NCI-H2171 (cell line): ENCODE results near the gene CD55.

Source experiments
- DNase-seq: peaks from one replicate; lab custom pipeline; 2025; lab: John Stamatoyannopoulos, UW

The CD55 gene

GRCh38 chr1:207330011-207330710 is 8.7 kb downstream of the CD55 start:
- no peak for DNase-seq

DNA sequence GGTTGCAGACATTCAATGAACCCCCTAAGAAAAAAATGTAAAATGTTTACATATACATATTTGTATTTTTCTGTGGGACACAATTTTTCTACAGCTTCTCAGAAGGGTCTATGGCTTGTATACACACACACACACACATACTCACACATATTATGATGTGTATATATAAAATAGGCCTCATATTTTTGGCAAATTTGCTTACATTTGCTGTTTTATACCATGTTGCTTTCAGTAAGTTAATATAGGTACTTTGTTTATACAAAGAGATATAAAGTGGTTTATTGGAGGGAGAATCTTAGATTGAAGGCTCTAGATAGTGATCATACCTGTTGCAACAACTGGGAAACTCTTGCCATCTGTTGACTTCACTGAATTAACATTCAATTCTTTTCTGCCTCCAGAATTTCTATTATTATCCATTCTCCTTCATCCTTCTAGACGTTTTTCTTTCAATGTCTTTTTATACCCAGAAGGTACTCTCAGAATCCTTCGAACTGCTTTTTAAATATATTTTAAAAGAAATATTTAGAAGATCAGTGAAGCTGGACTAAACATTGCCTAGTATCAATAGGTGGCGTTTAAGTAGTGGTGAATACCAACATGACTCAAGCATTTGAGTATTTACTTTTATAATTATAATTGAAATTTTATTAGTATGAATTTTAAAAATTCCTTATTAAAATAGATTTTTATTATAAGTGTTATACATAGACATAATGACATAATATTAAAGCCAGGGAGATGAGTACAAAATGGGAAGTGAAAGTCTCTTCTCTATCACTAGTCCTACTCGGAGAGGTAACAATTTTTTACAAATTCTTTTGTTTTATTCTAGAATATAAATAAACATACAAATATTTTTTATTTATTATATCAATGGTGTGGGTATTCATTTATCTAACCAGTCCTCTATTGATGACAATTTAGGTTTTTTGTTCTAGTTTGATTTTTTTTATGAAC is 10.2 kb downstream of the CD55 start:
- no peak for DNase-seq

DNA sequence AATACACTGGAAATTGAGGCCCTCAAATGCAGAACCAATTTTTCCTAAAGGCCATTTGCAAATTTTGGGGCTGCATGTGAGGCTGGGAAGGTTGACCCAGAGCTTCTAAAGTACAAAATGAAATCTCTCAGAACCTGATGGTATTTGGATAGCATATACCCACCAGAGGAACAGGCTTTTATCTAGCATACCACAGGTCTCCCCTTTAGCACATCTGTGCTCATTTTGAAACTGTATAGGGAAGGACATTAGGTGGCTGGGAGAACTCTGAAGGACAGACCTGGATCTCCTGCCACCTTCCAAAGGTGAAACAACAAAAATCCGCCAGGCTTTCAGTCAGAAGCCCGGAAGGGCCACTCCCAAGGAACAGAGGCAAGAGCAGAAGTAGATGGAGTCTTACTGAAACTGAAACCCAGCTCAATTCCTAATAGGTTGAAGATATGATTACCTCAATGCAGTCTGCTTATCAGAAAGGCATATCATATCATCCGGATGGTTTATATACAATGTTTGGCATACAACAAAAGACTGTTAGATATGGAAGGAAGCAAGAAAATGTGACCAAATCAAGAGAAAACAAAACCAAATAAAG is 11.6 kb downstream of the CD55 start:
- no peak for DNase-seq

DNA sequence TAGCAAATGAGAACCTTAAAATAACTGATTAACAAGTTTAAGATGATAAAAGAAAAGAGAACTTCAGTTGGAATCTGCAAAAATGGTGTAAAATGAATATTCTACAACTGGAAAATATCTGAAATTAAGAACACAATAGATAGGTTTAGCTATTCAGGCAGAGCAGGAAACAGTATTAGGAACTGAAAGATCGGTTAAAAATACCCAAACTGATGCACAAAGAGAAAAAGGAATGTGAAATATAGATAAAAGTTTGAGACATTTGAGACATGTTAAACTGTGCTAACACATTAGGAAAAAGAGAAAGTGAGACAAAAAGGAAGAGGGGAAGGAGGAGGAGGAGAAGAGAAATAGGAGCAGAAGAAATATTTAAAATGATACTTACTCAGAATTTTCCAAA is 12.1 kb downstream of the CD55 start:
- DNase-seq: no peak

GRCh38 chr1:207334337-207334736 is 12.9 kb downstream of the CD55 start:
- DNase-seq: no peak

- DNase-seq: no peak
Measured at GRCh38 chr1:207335138-207335537, 13.7 kb downstream of the CD55 start.

- no peak for DNase-seq
Measured at GRCh38 chr1:207335695-207336363, 14.4 kb downstream of the CD55 start.

- DNase-seq: no peak
Measured at GRCh38 chr1:207336559-207337467, 15.3 kb downstream of the CD55 start.

DNA sequence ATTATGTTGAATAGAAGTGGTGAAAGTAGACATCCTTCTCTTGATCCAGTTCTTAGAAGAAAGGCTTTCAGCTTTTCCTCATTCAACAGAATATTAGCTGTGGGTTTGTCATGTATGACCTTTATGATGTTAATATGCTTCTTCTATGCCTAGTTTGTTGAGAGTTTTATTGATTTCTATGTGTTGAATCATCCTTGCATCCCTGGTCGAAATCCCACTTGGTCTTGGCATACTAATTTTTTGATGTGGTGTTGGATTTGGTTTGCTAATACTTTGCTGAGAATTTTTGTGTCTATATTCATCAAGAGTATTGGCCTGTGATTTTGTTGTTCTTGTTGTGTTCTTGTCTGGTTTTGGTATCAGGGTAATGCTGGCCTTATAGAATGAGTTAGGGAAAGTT is 20.9 kb downstream of the CD55 start:
- DNase-seq: no peak

DNA sequence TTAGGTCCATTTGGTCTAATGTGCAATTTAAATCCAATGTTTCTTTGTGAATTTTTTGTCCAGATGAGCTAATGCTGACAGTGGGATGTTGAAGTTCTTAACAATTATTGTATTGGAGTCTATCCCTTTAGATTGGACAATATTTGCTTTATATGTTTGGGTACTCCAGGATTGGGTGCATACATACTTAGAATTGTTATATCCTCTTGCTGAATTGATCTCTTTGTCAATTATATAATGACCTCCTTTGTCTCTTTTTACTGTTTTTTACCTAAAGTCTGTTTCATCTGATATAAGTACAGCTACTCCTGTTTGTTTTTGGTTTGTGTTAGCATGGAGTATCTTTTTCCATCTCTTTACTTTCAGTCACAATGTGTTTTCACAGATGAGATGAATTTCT is 22.2 kb downstream of the CD55 start:
- no peak for DNase-seq

DNA sequence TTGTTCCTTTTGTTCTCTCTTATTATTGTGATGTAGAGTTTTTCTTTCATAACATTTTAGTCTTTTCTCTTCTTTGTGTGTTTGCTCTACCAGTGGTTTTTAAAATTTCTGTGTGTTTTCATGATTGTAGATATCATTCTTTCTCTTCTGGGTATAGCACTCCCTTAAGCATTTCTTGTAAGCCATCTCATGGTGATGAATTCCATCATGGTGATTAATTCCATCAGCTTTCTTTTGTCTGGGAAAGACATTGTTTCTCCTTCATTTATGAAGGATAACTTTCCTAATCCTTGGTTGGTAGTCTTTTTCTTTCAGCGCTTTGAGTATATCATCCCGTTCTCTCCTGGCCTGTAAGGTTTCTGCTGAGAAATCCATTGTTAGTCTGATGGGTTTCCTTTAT is 22.7 kb downstream of the CD55 start:
- DNase-seq: no peak

GRCh38 chr1:207345644-207346477 is 24.4 kb downstream of the CD55 start:
- DNase-seq: no peak

DNA sequence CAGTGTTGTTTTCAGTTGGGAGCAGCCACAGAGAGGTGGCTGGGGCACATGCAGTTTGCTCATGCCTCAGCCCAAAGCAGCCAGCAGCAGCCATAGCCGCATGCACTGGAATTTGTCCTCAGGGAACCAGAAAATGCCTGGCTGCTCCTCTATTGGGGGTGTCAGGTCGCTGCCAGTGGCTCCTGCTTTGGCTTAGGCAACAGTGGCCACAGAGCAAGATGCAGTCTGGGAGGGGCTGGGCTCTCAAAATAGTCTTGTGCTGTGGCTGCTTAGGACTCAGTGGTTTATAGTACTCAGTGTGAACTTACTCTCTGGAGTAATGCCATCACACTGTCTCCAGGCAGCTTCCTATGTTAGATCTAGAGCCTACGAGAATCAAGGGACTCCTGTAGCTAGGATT is 25.0 kb downstream of the CD55 start:
- no peak for DNase-seq

DNA sequence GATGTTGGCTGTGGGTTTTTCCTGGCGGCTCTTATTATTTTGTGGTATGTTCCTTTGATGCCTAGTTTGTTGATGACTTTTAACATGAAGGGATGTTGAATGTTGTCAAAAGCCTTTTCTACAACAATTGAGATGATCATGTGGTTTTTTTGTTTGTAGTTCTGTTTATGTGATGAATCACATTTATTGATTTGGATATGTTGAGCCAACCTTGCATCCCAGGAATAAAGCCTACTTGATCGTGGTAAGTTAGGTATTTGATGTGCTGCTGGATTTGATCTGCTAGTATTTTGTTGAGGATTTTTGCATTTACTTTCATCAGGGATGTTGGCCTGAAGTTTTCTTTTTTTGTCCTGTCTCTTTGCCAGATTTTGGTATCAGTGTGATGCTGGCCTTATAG is 28.5 kb downstream of the CD55 start:
- no peak for DNase-seq

DNA sequence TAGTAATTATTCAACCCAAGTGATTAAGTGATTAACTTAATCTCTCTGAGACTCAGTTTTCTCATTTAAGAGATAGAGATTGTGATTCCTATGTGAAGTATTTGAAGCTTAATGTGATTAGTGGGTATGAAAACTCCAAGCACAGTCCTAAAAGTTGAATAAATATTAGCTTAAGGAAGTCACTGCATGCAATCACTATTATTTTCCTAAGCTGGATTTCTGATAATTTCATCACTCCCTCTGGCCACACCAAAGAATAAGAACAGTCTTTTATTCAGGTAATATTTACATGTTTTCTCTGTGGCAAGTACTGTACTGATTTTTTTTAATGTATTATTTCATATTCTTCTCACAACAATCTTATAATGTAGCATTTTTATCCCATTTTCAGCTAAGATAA is 31.1 kb downstream of the CD55 start:
- no peak for DNase-seq

DNA sequence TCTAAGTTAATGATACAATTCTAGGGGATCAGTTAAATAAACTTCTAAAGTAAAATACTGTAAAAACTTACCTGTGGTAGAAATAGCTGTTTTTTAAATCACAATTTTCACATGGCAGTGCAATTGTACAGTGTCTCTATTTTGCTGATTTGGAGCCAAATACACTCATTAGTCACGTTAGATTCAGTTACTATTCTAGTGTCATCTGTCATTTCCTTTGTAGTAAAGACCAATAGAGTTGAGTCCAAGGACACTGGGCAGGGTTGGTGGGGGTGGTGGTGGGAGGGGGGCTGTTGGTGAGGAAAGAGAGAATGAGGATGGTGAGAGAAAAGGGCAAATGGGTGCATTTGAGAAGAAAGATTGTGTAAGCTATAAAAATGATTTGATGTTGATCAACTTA is 33.6 kb downstream of the CD55 start:
- no peak for DNase-seq

- no peak for DNase-seq
Measured at GRCh38 chr1:207355513-207356295, 34.2 kb downstream of the CD55 start.

DNA sequence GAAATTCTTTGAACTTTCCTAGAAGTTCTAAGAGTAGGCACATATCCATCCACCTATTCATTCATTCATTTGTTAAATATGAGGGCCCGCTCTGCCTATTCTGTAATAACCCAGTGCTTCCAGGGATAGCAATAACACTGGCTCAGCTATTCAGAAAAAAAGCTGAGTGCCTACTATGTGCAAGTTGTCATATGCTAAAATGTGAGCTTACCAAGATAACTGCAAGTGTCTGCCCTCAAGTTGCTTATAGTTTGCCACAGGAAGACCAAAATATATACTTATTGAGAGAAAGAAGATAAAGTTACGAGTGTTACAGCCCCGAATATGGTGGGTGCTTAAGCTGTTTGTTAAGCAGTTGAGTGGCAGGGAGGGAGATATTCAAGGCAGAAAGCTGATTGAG is 39.6 kb downstream of the CD55 start:
- no peak for DNase-seq

- DNase-seq: no peak
Measured at GRCh38 chr1:207361889-207362288, 40.4 kb downstream of the CD55 start.
